IPS DF 6.9 (cell line): ENCODE results near the gene DNAH1.

ENCODE experiments used
- DNase-seq: peaks from one replicate; pipeline ENCODE4 v3.0.0-alpha.2; 2013; ENCODE audit warnings: low read depth, low spot score
- H3K27ac ChIP-seq: one replicate; pipeline ENCODE4 v1.5.1; 2013; ENCODE audit warnings: low read length, control low read depth
- H3K27me3 ChIP-seq: 2 replicates; pipeline ENCODE4 v1.6.1; 2013; ENCODE audit warnings: mild to moderate bottlenecking, low read length; ENCODE audit not compliant: control insufficient read depth, insufficient read depth
- H3K36me3 ChIP-seq: 2 replicates; pipeline ENCODE4 v1.6.1; 2013; ENCODE audit warnings: low read length; ENCODE audit not compliant: control insufficient read depth, insufficient read depth
- H3K4me1 ChIP-seq: 2 replicates; pipeline ENCODE4 v1.6.1; 2013; ENCODE audit warnings: low read length; ENCODE audit not compliant: control insufficient read depth, insufficient read depth
- H3K4me3 ChIP-seq: 2 replicates; pipeline ENCODE4 v1.5.1; 2013; ENCODE audit warnings: mild to moderate bottlenecking, low read length
- H3K9me3 ChIP-seq: 2 replicates; pipeline ENCODE4 v1.6.1; 2013; ENCODE audit warnings: low read length, inconsistent platforms; ENCODE audit not compliant: control insufficient read depth, insufficient read depth
- WGBS: extraction: QIAGEN DNeasy Blood & Tissue Kit; methylation state at CpG from one replicate; pipeline ENCODE4 v1.1.7; 2013; ENCODE audit warnings: mixed read lengths, missing lambda C conversion rate; ENCODE audit not compliant: insufficient read length, insufficient coverage; 5-methylcytosine and 5-hydroxymethylcytosine counted together

DNAH1 gene

GRCh38 chr3:52352566-52352965 lies 36.4 kb downstream of the DNAH1 start:
- DNase-seq: no peak
- Histone ChIP-seq H3K36me3 (no peaks in the 10 kb centered on the region), H3K27me3 (no peaks in the 10 kb centered on the region), H3K9me3 (no peaks in the 10 kb centered on the region), H3K4me3 (no peak overlapping the region), H3K4me1 (no peaks in the 10 kb centered on the region), H3K27ac (no peak overlapping the region)
- no CpG with 5 or more reads among the region's 9 CpGs for WGBS

- no CpG with 5 or more reads among the region's 16 CpGs for WGBS
- no peaks in the 10 kb centered on the region for H3K36me3 ChIP-seq
- no peaks in the 10 kb centered on the region for H3K4me1 ChIP-seq
- no peaks in the 10 kb centered on the region for H3K27me3 ChIP-seq
- H3K27ac ChIP-seq: no peak overlapping the region
- no peak for DNase-seq
- H3K4me3 ChIP-seq: no peak overlapping the region
- no peaks in the 10 kb centered on the region for H3K9me3 ChIP-seq
Observed at GRCh38 chr3:52353291-52353855, 37.3 kb downstream of the DNAH1 start.

DNA sequence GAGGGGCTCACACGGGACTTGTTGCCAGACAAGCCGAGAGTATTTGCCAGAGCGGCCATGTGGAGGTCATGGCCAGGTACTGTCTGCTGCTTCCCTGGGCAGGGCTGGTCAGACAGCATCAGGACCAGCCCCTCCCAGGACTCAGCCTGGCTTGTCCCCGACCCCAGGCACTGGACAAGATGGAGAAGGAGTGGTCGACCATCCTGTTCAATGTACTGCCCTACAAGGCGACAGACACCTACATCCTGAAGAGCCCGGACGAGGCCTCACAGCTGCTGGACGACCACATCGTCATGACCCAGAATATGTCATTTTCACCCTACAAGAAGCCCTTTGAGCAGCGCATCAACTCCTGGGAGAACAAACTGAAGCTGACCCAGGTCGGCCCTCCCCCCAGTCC lies 38.6 kb downstream of the DNAH1 start:
- WGBS: no CpG with 5 or more reads among the region's 12 CpGs
- Histone ChIP-seq H3K4me3 (no peak overlapping the region), H3K27me3 (no peaks in the 10 kb centered on the region), H3K27ac (no peak overlapping the region), H3K9me3 (no peaks in the 10 kb centered on the region), H3K4me1 (no peaks in the 10 kb centered on the region; the same call in 1 of the 2 replicates), H3K36me3 (no peaks in the 10 kb centered on the region)
- no peak for DNase-seq

- no peak for DNase-seq
- Histone ChIP-seq H3K9me3 (no peaks in the 10 kb centered on the region), H3K27me3 (no peaks in the 10 kb centered on the region), H3K4me3 (no peak overlapping the region), H3K4me1 (no peaks in the 10 kb centered on the region; the same call in 1 of the 2 replicates), H3K36me3 (no peaks in the 10 kb centered on the region), H3K27ac (no peak overlapping the region)
- WGBS: no CpG with 5 or more reads among the region's 11 CpGs
Observed at GRCh38 chr3:52355526-52355925, 39.4 kb downstream of the DNAH1 start.

DNA sequence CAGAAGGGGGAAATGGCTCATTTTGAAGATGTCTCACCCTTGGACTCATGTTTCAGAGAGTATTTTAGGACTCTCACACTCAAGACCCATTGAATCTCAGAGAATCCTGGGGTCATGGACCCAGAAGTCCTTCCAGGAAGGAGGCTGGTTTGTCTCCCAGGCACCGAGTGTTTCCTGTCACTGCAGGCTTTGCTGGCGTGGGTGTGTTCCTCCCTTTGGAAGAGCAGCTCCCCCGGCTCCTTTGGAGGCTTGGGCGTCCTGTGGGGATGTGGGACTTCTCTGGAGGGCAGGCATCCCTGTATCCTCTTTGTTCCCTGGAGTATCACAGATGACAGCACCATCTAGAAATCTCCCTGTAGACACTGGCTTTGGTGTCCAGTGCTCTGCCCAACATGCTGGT lies 40.0 kb downstream of the DNAH1 start:
- H3K27ac ChIP-seq: no peak overlapping the region
- H3K27me3 ChIP-seq: no peaks in the 10 kb centered on the region
- no peak overlapping the region for H3K4me3 ChIP-seq
- DNase-seq: no peak
- no peaks in the 10 kb centered on the region for H3K36me3 ChIP-seq
- no peaks in the 10 kb centered on the region for H3K9me3 ChIP-seq
- no peaks in the 10 kb centered on the region; the same call in 1 of the 2 replicates for H3K4me1 ChIP-seq
- no CpG with 5 or more reads among the region's 4 CpGs for WGBS

GRCh38 chr3:52357151-52358080 lies 41.3 kb downstream of the DNAH1 start:
- H3K4me1 ChIP-seq: no peaks in the 10 kb centered on the region; the same call in 1 of the 2 replicates
- no peak overlapping the region for H3K27ac ChIP-seq
- no peaks in the 10 kb centered on the region for H3K36me3 ChIP-seq
- no CpG with 5 or more reads among the region's 27 CpGs for WGBS
- no peaks in the 10 kb centered on the region for H3K27me3 ChIP-seq
- no peaks in the 10 kb centered on the region for H3K9me3 ChIP-seq
- DNase-seq: no peak
- H3K4me3 ChIP-seq: no peak overlapping the region

GRCh38 chr3:52358362-52358940 lies 42.3 kb downstream of the DNAH1 start:
- H3K4me1 ChIP-seq: no peaks in the 10 kb centered on the region; the same call in 1 of the 2 replicates
- no peak for DNase-seq
- H3K4me3 ChIP-seq: no peak overlapping the region
- H3K9me3 ChIP-seq: no peaks in the 10 kb centered on the region
- no peak overlapping the region for H3K27ac ChIP-seq
- no peaks in the 10 kb centered on the region for H3K36me3 ChIP-seq
- H3K27me3 ChIP-seq: no peaks in the 10 kb centered on the region
- no CpG with 5 or more reads among the region's 18 CpGs for WGBS

DNA sequence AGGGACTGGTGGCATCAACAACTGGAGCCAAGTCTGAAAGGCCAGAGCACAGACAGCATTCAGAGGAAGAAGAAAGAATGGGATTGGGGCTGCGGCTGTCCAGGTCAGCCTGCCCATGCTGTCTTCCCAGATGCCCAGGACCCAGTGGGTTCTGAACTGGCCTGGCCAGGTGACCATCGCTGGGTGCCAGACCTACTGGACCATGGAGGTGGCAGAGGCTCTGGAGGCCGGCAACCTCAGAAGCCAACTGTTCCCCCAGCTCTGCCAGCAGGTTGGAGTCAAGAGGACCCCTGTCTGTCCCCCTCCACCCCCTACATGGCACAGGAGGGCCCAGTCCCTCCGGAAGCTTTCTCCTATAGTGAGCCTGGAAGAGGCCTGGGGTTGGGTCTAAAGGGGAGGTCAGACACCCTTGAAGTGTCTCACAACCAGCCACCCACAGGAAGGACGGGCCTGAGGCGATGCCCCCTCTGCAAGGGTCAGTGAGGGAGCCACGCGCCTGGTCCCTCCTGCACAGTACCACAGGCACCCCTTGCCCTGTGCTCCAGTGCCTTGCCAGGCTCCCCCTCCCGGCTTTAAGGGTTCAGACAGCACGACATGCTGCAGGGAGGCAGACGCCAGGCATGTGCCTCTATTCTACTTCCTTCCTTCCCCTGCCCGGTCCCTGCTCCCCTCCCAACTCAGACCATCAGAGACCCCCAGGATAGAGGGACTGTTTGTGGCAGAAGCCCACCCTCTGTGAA lies 43.2 kb downstream of the DNAH1 start:
- DNase-seq: no peak
- no peaks in the 10 kb centered on the region for H3K9me3 ChIP-seq
- no CpG with 5 or more reads among the region's 12 CpGs for WGBS
- no peaks in the 10 kb centered on the region for H3K36me3 ChIP-seq
- no peak overlapping the region for H3K4me3 ChIP-seq
- H3K27ac ChIP-seq: no peak overlapping the region
- H3K4me1 ChIP-seq: no peaks in the 10 kb centered on the region; the same call in 1 of the 2 replicates
- H3K27me3 ChIP-seq: no peaks in the 10 kb centered on the region

- H3K4me1 ChIP-seq: no peaks in the 10 kb centered on the region; the same call in 1 of the 2 replicates
- no peaks in the 10 kb centered on the region for H3K27me3 ChIP-seq
- no peaks in the 10 kb centered on the region for H3K9me3 ChIP-seq
- no peaks in the 10 kb centered on the region for H3K36me3 ChIP-seq
- H3K27ac ChIP-seq: no peak overlapping the region
- WGBS: no CpG with 5 or more reads among the region's 9 CpGs
- H3K4me3 ChIP-seq: no peak overlapping the region
- DNase-seq: no peak
Observed at GRCh38 chr3:52361011-52361410, 44.9 kb downstream of the DNAH1 start.

- WGBS: no CpG with 5 or more reads among the region's 13 CpGs
- H3K27ac ChIP-seq: no peak overlapping the region
- no peaks in the 10 kb centered on the region; the same call in 1 of the 2 replicates for H3K4me1 ChIP-seq
- H3K36me3 ChIP-seq: no peaks in the 10 kb centered on the region
- no peaks in the 10 kb centered on the region for H3K27me3 ChIP-seq
- H3K4me3 ChIP-seq: no peak overlapping the region
- no peaks in the 10 kb centered on the region for H3K9me3 ChIP-seq
- DNase-seq: no peak
Observed at GRCh38 chr3:52361454-52361853, 45.3 kb downstream of the DNAH1 start.
